ENCODE measurements around the gene SLC4A1. TPM values are rescaled to one million over a fixed set of nuclear protein-coding genes. Genes with fewer than 3 reads are reported as not detected.

The SLC4A1 gene
- total RNA-seq, 1 experiment from 2014 or later: not detected

- POLR2A ChIA-PET (ENCODE audit: unreplicated experiment): interaction anchor here (0.7 kb wide), 1 partner anchor 84 kb away, joined by 6 read pairs; no protein-coding TSS in a partner anchor
- peak overlapping the region; percentile 96 for H3K4me2 ChIP-seq (ENCODE audit: low read length)
- DNase-seq: no peak
Measured at GRCh38 chr17:44314524-44314868, 46.6 kb upstream of the SLC4A1 start.

GRCh38 chr17:44314031-44314430 is 46.1 kb upstream of the SLC4A1 start:
- Histone ChIP-seq H4K20me1 (ENCODE audit: low read length) (no peaks in the 10 kb centered on the region), H3K4me1 (ENCODE audit: insufficient read depth, low read length) (peaks cover 17% of the 10 kb centered on the region), H3K4me3 (ENCODE audit: low read length) (no peak overlapping the region), H3K9ac (ENCODE audit: low read length) (no peak overlapping the region), H3K4me2 (ENCODE audit: low read length) (no peak overlapping the region), H3K9me3 (ENCODE audit: low read length) (no peaks in the 10 kb centered on the region), H3K27ac (ENCODE audit: low read length) (no peak overlapping the region), H3F3A (ENCODE audit: low read length, unreplicated experiment) (no peaks in the 10 kb centered on the region), H3K36me3 (ENCODE audit: low read depth, low read length) (no peaks in the 10 kb centered on the region), H2AFZ (ENCODE audit: low read length) (no peak overlapping the region), H3K9me2 (replicated peaks; ENCODE audit: low read length) (no peaks in the 10 kb centered on the region), H3K79me2 (ENCODE audit: low read length) (no peaks in the 10 kb centered on the region), H3K27me3 (ENCODE audit: low read length) (no peaks in the 10 kb centered on the region)
- TF ChIP-seq CTCF (conservative IDR thresholded peaks at IDR 0.05; ENCODE audit: low read depth, low read length): no peak
- no peak for TF ChIP-seq EZH2 (IDR thresholded peaks at IDR 0.05; ENCODE audit: low read length, unreplicated experiment)
- no peak for TF ChIP-seq EZH2phosphoT487 (IDR thresholded peaks at IDR 0.05; ENCODE audit: borderline replicate concordance, low read length)
- ChIA-PET POLR2A (ENCODE audit: unreplicated experiment) (interaction anchor here (0.7 kb wide), 1 partner anchor 83 kb away, joined by 6 read pairs; no protein-coding TSS in a partner anchor), CTCF (no interaction called here)
- ATAC-seq (no peak), DNase-seq (no peak)
- intact Hi-C loops (cut with micrococcal nuclease): no loop called here
- BruUV-seq (replicated peaks): TSS peak; percentile 33

More at GRCh38 chr17:44314524-44314868, 46.6 kb upstream of the SLC4A1 start:
- CTCF ChIA-PET: no interaction called here
- peak overlapping the region; percentile 77 for H3K4me3 ChIP-seq (ENCODE audit: low read length)
- intact Hi-C loops (cut with micrococcal nuclease): no loop called here
- BruUV-seq (replicated peaks): no TSS peak
- no peak overlapping the region for H3K27ac ChIP-seq (ENCODE audit: low read length)
- peak overlapping the region; percentile 77 for H2AFZ ChIP-seq (ENCODE audit: low read length)
- H3K79me2 ChIP-seq (ENCODE audit: low read length): no peaks in the 10 kb centered on the region
- TF ChIP-seq EZH2 (IDR thresholded peaks at IDR 0.05; ENCODE audit: low read length, unreplicated experiment) (no peak), EZH2phosphoT487 (IDR thresholded peaks at IDR 0.05; ENCODE audit: borderline replicate concordance, low read length) (no peak), CTCF (conservative IDR thresholded peaks at IDR 0.05; ENCODE audit: low read depth, low read length) (no peak)
- no peaks in the 10 kb centered on the region for H3K9me3 ChIP-seq (ENCODE audit: low read length)
- H3K9me2 ChIP-seq (replicated peaks; ENCODE audit: low read length): no peaks in the 10 kb centered on the region
- ATAC-seq: no peak
- peaks cover 2% of the 10 kb centered on the region; the same call in 1 of the 2 replicates for H3K36me3 ChIP-seq (ENCODE audit: low read depth, low read length)
- H4K20me1 ChIP-seq (ENCODE audit: low read length): no peaks in the 10 kb centered on the region
- no peak overlapping the region for H3K9ac ChIP-seq (ENCODE audit: low read length)
- no peaks in the 10 kb centered on the region for H3K27me3 ChIP-seq (ENCODE audit: low read length)
- peaks cover 13% of the 10 kb centered on the region for H3K4me1 ChIP-seq (ENCODE audit: insufficient read depth, low read length)
- no peaks in the 10 kb centered on the region for H3F3A ChIP-seq (ENCODE audit: low read length, unreplicated experiment)

- no peaks in the 10 kb centered on the region for H3K9me2 ChIP-seq (replicated peaks; ENCODE audit: low read length)
- H3K9me3 ChIP-seq (ENCODE audit: low read length): no peaks in the 10 kb centered on the region
- H2AFZ ChIP-seq (ENCODE audit: low read length): no peak overlapping the region
- no peaks in the 10 kb centered on the region for H3K27me3 ChIP-seq (ENCODE audit: low read length)
- TF ChIP-seq EZH2 (IDR thresholded peaks at IDR 0.05; ENCODE audit: low read length, unreplicated experiment): no peak
- TF ChIP-seq CTCF (conservative IDR thresholded peaks at IDR 0.05; ENCODE audit: low read depth, low read length): no peak
- no peak for TF ChIP-seq EZH2phosphoT487 (IDR thresholded peaks at IDR 0.05; ENCODE audit: borderline replicate concordance, low read length)
- H4K20me1 ChIP-seq (ENCODE audit: low read length): no peaks in the 10 kb centered on the region
- no peak for ATAC-seq
- H3K27ac ChIP-seq (ENCODE audit: low read length): no peak overlapping the region
- no peak overlapping the region for H3K4me3 ChIP-seq (ENCODE audit: low read length)
- no peak overlapping the region for H3K4me2 ChIP-seq (ENCODE audit: low read length)
- no peaks in the 10 kb centered on the region for H3F3A ChIP-seq (ENCODE audit: low read length, unreplicated experiment)
- no peaks in the 10 kb centered on the region for H3K79me2 ChIP-seq (ENCODE audit: low read length)
- no peak for DNase-seq
- no peak overlapping the region for H3K9ac ChIP-seq (ENCODE audit: low read length)
- no peaks in the 10 kb centered on the region for H3K36me3 ChIP-seq (ENCODE audit: low read depth, low read length)
- intact Hi-C loops (cut with micrococcal nuclease): no loop called here
- ChIA-PET POLR2A (ENCODE audit: unreplicated experiment) (no interaction called here), CTCF (no interaction called here)
- peaks cover 20% of the 10 kb centered on the region for H3K4me1 ChIP-seq (ENCODE audit: insufficient read depth, low read length)
- no TSS peak for BruUV-seq (replicated peaks)
Measured at GRCh38 chr17:44312396-44313104, 44.6 kb upstream of the SLC4A1 start.

All from PC-3 (cell line).